ENCODE results near the gene ERCC8.

ERCC8 gene

DNA sequence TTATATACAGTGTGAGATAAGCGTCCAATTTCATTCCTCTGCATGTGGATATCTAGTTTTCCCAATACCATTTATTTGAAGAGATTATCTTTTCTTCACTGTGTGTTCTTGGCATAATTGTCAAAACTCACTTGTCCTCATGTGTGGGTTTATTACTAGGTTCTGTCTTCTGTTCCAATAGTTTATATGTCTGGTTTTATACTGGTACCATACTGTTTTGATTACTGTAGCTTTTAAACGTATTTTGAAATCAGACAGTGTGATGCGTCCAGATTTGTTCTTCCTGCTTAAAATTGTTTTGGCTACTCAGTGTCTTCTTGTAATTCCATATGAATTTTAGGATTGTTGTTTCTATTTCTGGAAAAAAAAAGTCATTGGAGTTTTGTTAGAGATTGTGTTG, 10.4 kb upstream of the ERCC8 start:
- no peak overlapping the region for H4K91ac ChIP-seq (ENCODE audit: low read length)
- H3K36me3 ChIP-seq (ENCODE audit: control insufficient read depth in 1 of 2, insufficient read depth in 2 of 2, low read depth in 1 of 2, low read length in 2 of 2): no peaks in the 10 kb centered on the region
- no peak overlapping the region for H2BK15ac ChIP-seq (ENCODE audit: low read depth, poor library complexity, severe bottlenecking)
- H2BK5ac ChIP-seq (ENCODE audit: low read depth, low read length, poor library complexity, severe bottlenecking): no peak overlapping the region
- H3K9ac ChIP-seq (ENCODE audit: low read length): no peak overlapping the region
- WGBS: 94% methylated on average over 2 of the region's 3 CpGs
- H4K8ac ChIP-seq (ENCODE audit: low read length): no peak overlapping the region
- no peaks in the 10 kb centered on the region for H3K4me1 ChIP-seq (ENCODE audit: control insufficient read depth, insufficient read depth, low read depth, low read length)
- H2AK5ac ChIP-seq (ENCODE audit: low read length, severe bottlenecking): no peak overlapping the region
- H2AFZ ChIP-seq (ENCODE audit: low read depth, low read length): no peak overlapping the region
- no peak for DNase-seq
- no peak overlapping the region for H3K23ac ChIP-seq (ENCODE audit: low read length in 2 of 2)
- H2BK120ac ChIP-seq (ENCODE audit: low read depth, low read length): no peak overlapping the region
- no peaks in the 10 kb centered on the region for H3K27me3 ChIP-seq (ENCODE audit: control insufficient read depth in 1 of 2, insufficient read depth in 1 of 2, low read length in 2 of 2)
- no peak overlapping the region for H3K4ac ChIP-seq (ENCODE audit: low read depth in 1 of 2, low read length in 2 of 2)
- H3K9me3 ChIP-seq (ENCODE audit: control insufficient read depth, low read length): peaks cover 8% of the 10 kb centered on the region
- no peak overlapping the region for H3K27ac ChIP-seq (ENCODE audit: low read length, poor library complexity, severe bottlenecking)
- peaks cover 5% of the 10 kb centered on the region for H3K79me1 ChIP-seq (replicated peaks; ENCODE audit: low read length, poor library complexity, severe bottlenecking)
- no peak overlapping the region for H3K14ac ChIP-seq (ENCODE audit: low read length in 2 of 2)
- no peak overlapping the region for H3K4me3 ChIP-seq (ENCODE audit: insufficient read depth in 1 of 2, low read depth in 1 of 2, low read length in 2 of 2)
- no peak overlapping the region for H2BK12ac ChIP-seq (ENCODE audit: low read length in 2 of 2)
- no peak overlapping the region for H3K4me2 ChIP-seq (ENCODE audit: low read length, poor library complexity, severe bottlenecking)
- no peak overlapping the region for H3K18ac ChIP-seq (ENCODE audit: low read depth in 1 of 2, low read length in 2 of 2)

GRCh38 chr5:60948738-60949137, 3.9 kb upstream of the ERCC8 start:
- H2BK5ac ChIP-seq (ENCODE audit: low read depth, low read length, poor library complexity, severe bottlenecking): no peak overlapping the region
- H3K23ac ChIP-seq (ENCODE audit: low read length in 2 of 2): no peak overlapping the region
- H3K4me2 ChIP-seq (ENCODE audit: low read length, poor library complexity, severe bottlenecking): no peak overlapping the region
- H2BK15ac ChIP-seq (ENCODE audit: low read depth, poor library complexity, severe bottlenecking): no peak overlapping the region
- H4K8ac ChIP-seq (ENCODE audit: low read length): no peak overlapping the region
- WGBS: no CpG with 5 or more reads among the region's 1 CpG
- no peak overlapping the region for H4K91ac ChIP-seq (ENCODE audit: low read length)
- no peak overlapping the region for H3K14ac ChIP-seq (ENCODE audit: low read length in 2 of 2)
- no peaks in the 10 kb centered on the region for H3K36me3 ChIP-seq (ENCODE audit: control insufficient read depth in 1 of 2, insufficient read depth in 2 of 2, low read depth in 1 of 2, low read length in 2 of 2)
- no peaks in the 10 kb centered on the region for H3K27me3 ChIP-seq (ENCODE audit: control insufficient read depth in 1 of 2, insufficient read depth in 1 of 2, low read length in 2 of 2)
- H3K4me1 ChIP-seq (ENCODE audit: control insufficient read depth, insufficient read depth, low read depth, low read length): no peaks in the 10 kb centered on the region
- H2AFZ ChIP-seq (ENCODE audit: low read depth, low read length): no peak overlapping the region
- H2AK5ac ChIP-seq (ENCODE audit: low read length, severe bottlenecking): no peak overlapping the region
- no peak for DNase-seq
- H3K9me3 ChIP-seq (ENCODE audit: control insufficient read depth, low read length): no peaks in the 10 kb centered on the region
- no peak overlapping the region for H3K4ac ChIP-seq (ENCODE audit: low read depth in 1 of 2, low read length in 2 of 2)
- no peak overlapping the region for H3K9ac ChIP-seq (ENCODE audit: low read length)
- peaks cover 12% of the 10 kb centered on the region for H3K79me1 ChIP-seq (replicated peaks; ENCODE audit: low read length, poor library complexity, severe bottlenecking)
- no peak overlapping the region for H3K27ac ChIP-seq (ENCODE audit: low read length, poor library complexity, severe bottlenecking)
- H3K4me3 ChIP-seq (ENCODE audit: insufficient read depth in 1 of 2, low read depth in 1 of 2, low read length in 2 of 2): no peak overlapping the region
- no peak overlapping the region for H2BK120ac ChIP-seq (ENCODE audit: low read depth, low read length)
- no peak overlapping the region for H2BK12ac ChIP-seq (ENCODE audit: low read length in 2 of 2)
- H3K18ac ChIP-seq (ENCODE audit: low read depth in 1 of 2, low read length in 2 of 2): no peak overlapping the region

DNA sequence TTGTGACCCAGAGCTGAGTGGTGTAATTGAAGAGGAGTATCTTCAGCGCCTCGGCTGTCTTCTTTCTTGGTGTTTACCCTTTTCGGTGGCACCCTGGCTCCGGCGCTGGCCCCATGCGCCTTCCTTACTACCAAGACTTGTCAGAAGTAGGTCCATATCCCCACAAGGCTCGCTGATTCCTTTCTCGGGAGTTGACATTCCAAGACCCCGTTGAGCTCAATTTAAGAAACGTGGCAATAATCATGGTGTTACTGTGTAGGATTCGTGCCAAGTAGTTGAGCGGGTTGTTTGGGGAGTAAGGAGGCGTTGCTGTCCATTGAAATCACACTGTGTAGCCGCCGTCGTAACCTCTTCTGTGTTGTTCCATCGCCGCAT, 930 bp upstream of the ERCC8 start:
- Histone ChIP-seq H3K27me3 (ENCODE audit: control insufficient read depth in 1 of 2, insufficient read depth in 1 of 2, low read length in 2 of 2) (no peaks in the 10 kb centered on the region), H3K23ac (ENCODE audit: low read length in 2 of 2) (no peak overlapping the region), H3K27ac (ENCODE audit: low read length, poor library complexity, severe bottlenecking) (peak overlapping the region; percentile 11), H4K8ac (ENCODE audit: low read length) (peak overlapping the region; percentile 41), H4K91ac (ENCODE audit: low read length) (no peak overlapping the region), H2BK15ac (ENCODE audit: low read depth, poor library complexity, severe bottlenecking) (no peak overlapping the region), H3K36me3 (ENCODE audit: control insufficient read depth in 1 of 2, insufficient read depth in 2 of 2, low read depth in 1 of 2, low read length in 2 of 2) (no peaks in the 10 kb centered on the region), H3K4me1 (ENCODE audit: control insufficient read depth, insufficient read depth, low read depth, low read length) (no peaks in the 10 kb centered on the region), H2BK5ac (ENCODE audit: low read depth, low read length, poor library complexity, severe bottlenecking) (no peak overlapping the region), H3K14ac (ENCODE audit: low read length in 2 of 2) (no peak overlapping the region), H3K4ac (ENCODE audit: low read depth in 1 of 2, low read length in 2 of 2) (no peak overlapping the region), H3K79me1 (replicated peaks; ENCODE audit: low read length, poor library complexity, severe bottlenecking) (peaks cover 15% of the 10 kb centered on the region), H2AK5ac (ENCODE audit: low read length, severe bottlenecking) (no peak overlapping the region), H2BK12ac (ENCODE audit: low read length in 2 of 2) (no peak overlapping the region), H3K4me2 (ENCODE audit: low read length, poor library complexity, severe bottlenecking) (peak overlapping the region; percentile 94), H2BK120ac (ENCODE audit: low read depth, low read length) (no peak overlapping the region), H3K18ac (ENCODE audit: low read depth in 1 of 2, low read length in 2 of 2) (peak overlapping the region in 1 of 2 experiments; percentile 54), H3K4me3 (ENCODE audit: insufficient read depth in 1 of 2, low read depth in 1 of 2, low read length in 2 of 2) (peak overlapping the region; percentile 74 to 96), H3K9me3 (ENCODE audit: control insufficient read depth, low read length) (no peaks in the 10 kb centered on the region), H3K9ac (ENCODE audit: low read length) (peak overlapping the region; percentile 95), H2AFZ (ENCODE audit: low read depth, low read length) (peak overlapping the region; percentile 90)
- 6% methylated on average over 18 of the region's 18 CpGs for WGBS
- DNase-seq: peak; percentile 76

DNA sequence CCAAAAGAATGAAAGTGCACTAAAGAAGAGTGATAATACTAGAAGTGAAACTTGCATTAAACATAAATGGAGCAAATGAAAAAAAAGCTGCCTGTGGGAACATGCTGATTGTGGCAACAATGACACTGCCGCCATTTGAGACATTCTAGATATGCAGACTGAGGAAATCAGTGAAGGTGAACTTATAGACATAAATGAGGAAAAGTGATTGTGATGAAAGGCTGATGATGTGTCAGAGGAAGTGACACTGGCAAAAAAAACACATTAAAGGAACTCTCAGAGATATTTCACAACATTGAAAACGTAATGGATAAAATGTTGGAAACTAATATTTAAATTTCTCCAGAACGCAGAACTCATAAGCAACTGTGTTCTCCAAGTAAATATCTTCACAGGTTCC, 1.2 kb downstream of the ERCC8 start:
- Histone ChIP-seq H3K4me3 (ENCODE audit: insufficient read depth in 1 of 2, low read depth in 1 of 2, low read length in 2 of 2) (peak overlapping the region in 1 of 2 experiments; percentile 96), H3K9ac (ENCODE audit: low read length) (no peak overlapping the region), H3K4me1 (ENCODE audit: control insufficient read depth, insufficient read depth, low read depth, low read length) (no peaks in the 10 kb centered on the region), H3K27me3 (ENCODE audit: control insufficient read depth in 1 of 2, insufficient read depth in 1 of 2, low read length in 2 of 2) (no peaks in the 10 kb centered on the region), H2AFZ (ENCODE audit: low read depth, low read length) (no peak overlapping the region), H2BK12ac (ENCODE audit: low read length in 2 of 2) (no peak overlapping the region), H3K23ac (ENCODE audit: low read length in 2 of 2) (no peak overlapping the region), H3K18ac (ENCODE audit: low read depth in 1 of 2, low read length in 2 of 2) (no peak overlapping the region), H3K79me1 (replicated peaks; ENCODE audit: low read length, poor library complexity, severe bottlenecking) (peaks cover 23% of the 10 kb centered on the region), H3K4me2 (ENCODE audit: low read length, poor library complexity, severe bottlenecking) (no peak overlapping the region), H2BK120ac (ENCODE audit: low read depth, low read length) (no peak overlapping the region), H4K8ac (ENCODE audit: low read length) (no peak overlapping the region), H3K4ac (ENCODE audit: low read depth in 1 of 2, low read length in 2 of 2) (no peak overlapping the region), H2AK5ac (ENCODE audit: low read length, severe bottlenecking) (no peak overlapping the region), H3K14ac (ENCODE audit: low read length in 2 of 2) (no peak overlapping the region), H3K27ac (ENCODE audit: low read length, poor library complexity, severe bottlenecking) (no peak overlapping the region), H4K91ac (ENCODE audit: low read length) (no peak overlapping the region), H3K9me3 (ENCODE audit: control insufficient read depth, low read length) (no peaks in the 10 kb centered on the region), H3K36me3 (ENCODE audit: control insufficient read depth in 1 of 2, insufficient read depth in 2 of 2, low read depth in 1 of 2, low read length in 2 of 2) (peaks cover 0 to 3% of the 10 kb centered on the region in 2 experiments), H2BK15ac (ENCODE audit: low read depth, poor library complexity, severe bottlenecking) (no peak overlapping the region), H2BK5ac (ENCODE audit: low read depth, low read length, poor library complexity, severe bottlenecking) (no peak overlapping the region)
- no peak for DNase-seq
- 98% methylated on average over 3 of the region's 3 CpGs for whole genome bisulfite sequencing
